HG03460 (cell line): ENCODE data around the gene SEC16A.
A peak's percentile ranks its signal among the peaks of the same experiment; 100 is the strongest.
"Not testable (repeated sequence)": the region's sequence is repeated elsewhere in the genome, so short reads cannot be mapped to it uniquely, and the experiment has no call there.

Experiments used
- ATAC-seq: cut with Tn5 transposase; IDR thresholded peaks from one replicate; pipeline ENCODE4 v1.9.1; 2021; ENCODE audit not compliant: unreplicated experiment

SEC16A gene

DNA sequence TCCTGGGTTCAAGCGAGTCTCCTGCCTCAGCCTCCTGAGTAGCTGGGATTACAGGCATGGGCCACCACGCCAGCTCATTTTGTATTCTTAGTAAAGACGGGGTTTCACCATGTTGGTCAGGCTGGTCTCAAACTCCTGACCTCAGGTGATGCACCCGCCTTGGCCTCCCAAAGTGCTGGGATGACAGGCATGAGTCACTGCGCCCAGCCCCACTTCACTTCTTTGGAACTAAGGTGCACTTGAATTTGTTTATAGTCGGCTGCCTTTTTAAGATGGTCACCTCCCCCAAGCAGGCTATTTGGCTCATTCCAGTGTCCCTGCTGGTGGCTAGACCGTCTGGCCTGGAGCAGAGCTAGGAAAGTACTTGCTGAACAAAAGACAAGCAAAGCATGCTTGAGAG lies 57.5 kb downstream of the SEC16A start:
- ATAC-seq: not testable (repeated sequence)

DNA sequence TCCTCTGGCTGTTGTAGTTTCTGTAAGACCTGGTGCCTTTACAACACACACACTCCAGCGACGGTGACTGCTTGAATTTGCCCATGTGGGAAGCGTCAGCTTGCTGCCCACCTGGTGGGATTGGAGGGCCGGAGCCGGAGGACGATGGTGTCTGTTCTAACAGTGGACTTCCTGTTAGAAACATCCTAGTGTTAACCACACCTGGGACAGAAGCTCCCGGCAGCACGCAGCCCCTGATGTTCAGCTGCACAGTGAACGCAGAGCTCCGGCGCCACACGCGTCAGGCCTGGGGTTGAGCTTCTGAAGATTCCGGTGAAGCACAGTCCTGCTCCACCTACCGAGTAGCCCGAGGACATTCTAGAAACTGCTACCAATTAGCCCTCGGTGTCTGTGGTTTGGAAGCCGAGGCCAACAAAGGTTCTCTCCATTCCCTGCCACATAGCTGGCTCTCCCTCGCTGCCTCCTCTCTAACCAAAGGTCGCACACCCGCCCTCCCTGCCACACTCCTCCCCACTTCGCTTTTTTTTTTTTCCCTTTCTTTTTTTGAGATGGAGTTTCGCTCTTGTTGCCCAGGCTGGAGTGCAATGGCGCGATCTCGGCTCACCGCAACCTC lies 58.0 kb downstream of the SEC16A start:
- no peak for ATAC-seq

DNA sequence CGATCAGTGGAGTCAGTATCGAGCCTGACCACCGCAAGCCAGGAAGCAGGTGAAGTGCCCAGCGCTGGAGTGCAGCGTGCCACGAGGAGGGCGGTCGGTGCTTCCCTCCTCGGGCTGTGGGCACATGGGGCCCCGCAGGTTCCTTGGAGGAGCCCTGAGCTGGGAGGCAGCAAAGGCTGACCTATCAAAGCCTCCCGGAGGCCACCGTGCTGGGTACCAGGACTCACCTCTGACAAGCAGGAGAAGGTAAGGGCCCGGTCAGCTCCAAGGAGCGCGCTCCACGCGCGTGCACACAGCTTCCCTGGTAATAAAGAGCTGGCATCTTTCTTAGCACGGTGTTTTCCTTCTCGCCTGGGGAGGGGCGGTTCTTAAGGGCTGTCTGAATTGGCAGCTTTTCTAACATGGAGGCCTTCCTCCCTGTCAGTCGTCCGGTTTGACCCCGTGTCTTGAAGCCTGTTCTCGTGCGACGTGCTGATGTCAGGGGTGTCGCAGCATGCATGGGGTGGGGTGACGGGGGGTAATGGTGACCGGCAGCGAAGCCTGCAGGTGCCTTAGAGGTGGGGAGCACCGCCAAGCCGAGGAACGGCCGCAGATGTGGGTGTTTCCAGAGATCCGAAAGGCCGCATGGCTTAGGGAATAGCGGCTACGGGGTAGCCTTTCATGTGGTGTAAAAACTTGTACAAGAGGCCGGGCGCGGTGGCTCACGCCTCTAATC lies 59.3 kb downstream of the SEC16A start:
- no peak for ATAC-seq

DNA sequence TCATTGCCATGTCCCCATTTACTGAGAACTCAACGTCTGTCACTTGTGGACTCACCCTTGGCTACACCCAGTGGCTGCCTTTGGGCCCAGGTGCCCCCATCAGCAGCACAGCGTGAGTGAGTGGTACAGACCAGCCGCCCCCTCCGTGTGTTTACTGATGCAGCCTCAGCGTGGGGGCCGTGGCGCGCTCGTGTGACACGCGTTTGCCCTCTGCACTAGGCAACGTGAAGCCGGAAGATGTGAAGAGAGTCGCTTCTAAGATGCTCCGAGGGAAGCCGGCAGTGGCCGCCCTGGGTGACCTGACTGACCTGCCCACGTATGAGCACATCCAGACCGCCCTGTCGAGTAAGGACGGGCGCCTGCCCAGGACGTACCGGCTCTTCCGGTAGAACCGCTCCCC lies 60.0 kb downstream of the SEC16A start:
- no peak for ATAC-seq

DNA sequence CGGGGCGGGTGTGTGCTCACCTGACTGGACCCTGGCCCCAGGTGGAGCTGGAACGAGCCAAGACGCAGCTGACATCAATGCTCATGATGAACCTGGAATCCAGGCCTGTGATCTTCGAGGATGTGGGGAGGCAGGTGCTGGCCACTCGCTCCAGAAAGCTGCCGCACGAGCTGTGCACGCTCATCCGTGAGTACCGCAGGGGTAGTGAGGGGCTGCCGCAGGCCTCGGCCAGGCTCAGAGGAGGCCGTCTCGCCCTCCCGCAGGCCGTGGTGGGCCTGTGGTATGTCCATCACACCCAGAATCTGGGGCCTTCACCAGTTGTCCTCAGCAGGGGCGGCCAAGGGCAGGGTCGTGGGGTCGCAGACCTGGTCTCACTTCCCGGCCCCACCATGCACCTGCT lies 61.0 kb downstream of the SEC16A start:
- no peak for ATAC-seq

DNA sequence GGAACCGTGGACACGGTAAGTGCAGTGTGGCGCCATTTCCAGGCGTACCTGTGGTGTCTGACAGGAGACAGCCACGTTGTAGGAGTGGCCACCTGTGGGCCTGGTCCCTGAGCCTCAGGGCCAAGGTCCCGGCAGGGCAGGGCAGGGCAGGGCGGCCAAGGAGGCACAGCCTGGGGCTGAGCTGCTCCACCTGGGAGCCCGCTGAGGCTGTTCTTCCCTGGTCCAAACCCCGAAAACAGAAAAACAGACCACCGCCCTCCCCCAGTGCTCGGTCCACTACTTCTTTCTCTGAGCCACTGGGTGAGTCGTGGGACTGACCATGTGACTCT lies 63.8 kb downstream of the SEC16A start:
- no peak for ATAC-seq

DNA sequence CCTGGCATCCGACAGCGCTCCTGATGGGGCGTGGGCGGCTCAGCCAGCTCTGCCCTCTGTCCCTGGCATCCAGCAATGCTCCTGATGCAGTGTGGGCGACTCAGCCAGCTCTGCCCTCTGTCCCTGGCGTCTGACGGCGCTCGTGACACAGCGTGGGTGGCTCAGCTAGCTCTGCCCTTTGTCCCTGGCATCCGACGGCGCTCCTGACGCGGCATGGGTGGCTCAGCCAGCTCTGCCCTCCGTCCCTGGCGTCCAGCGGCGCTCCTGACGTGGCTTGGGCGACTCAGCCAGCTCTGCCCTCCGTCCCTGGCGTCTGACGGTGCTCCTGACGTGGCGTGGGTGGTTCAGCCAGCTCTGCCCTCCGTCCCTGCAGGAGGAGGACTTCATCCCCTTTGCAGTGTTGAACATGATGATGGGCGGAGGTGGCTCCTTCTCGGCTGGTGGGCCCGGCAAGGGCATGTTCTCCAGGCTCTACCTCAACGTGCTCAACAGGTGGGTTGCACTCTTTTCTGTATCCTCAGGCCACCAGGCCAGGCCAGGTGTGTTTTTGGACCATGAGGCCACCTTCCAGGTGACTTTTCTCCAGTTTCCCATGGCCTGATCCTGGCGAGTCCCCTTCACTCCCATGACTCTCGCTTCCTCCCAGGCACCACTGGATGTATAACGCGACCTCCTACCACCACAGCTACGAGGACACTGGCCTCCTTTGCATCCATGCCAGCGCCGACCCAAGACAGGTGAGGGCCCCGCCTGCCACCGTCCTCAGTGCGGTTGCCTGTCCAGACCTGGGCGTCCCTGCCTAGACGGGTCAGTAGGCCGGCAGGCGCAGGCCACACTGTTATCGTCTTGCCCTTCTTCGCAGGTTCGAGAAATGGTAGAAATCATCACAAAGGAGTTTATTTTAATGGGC lies 64.4 kb downstream of the SEC16A start:
- ATAC-seq: no peak

DNA sequence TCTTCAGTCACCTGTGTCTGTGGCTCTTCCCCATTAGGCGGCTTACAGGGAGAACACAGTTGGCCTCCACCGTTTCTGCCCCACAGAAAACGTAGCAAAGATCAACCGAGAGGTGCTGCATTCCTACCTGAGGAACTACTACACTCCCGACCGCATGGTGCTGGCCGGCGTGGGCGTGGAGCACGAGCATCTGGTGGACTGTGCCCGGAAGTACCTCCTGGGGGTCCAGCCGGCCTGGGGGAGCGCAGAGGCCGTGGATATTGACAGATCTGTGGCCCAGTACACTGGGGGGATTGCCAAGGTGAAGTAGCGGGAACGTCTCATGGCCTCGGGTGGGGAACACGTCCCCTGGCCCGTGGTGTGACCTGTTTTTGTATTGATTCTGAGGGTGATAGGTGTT lies 65.9 kb downstream of the SEC16A start:
- no peak for ATAC-seq

DNA sequence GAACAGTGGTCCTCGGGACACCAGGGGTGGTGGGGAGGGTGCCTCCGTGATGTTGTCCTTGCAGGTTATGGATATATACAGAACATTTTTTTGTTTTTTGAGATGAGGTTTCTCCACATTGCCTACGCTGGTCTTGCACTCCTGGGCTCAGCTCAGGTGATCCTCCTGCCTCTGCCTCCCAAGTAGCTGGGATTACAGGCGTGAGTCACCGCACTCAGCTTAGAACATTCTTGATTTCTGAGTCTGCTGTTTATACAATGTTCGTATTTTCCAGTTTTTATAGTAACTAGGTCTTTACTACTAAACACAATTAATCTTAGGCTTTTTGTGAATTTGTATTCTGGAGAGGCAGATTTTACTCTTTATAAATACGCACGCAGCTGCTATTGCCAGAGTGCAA lies 66.4 kb downstream of the SEC16A start:
- no peak for ATAC-seq

DNA sequence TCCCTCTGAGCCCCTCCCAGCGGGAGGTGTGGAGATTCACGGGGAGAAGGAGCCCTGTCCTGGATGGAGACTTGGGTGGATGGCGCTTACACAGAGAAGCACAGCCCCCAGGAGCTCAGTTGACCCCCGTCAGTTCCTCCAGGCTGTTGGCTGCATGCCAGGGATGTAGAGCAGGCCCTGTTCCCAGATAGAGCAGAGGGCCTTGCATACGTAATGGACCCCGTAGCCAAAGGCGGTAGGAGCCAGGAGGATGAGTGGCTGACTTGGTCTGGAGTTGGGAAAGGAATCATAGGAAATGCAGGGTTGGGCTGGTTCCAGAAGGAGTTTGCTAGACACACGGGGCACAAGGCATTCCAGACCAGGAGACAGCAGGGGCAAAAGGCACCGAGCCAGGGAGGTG lies 69.9 kb downstream of the SEC16A start:
- ATAC-seq: no peak

DNA sequence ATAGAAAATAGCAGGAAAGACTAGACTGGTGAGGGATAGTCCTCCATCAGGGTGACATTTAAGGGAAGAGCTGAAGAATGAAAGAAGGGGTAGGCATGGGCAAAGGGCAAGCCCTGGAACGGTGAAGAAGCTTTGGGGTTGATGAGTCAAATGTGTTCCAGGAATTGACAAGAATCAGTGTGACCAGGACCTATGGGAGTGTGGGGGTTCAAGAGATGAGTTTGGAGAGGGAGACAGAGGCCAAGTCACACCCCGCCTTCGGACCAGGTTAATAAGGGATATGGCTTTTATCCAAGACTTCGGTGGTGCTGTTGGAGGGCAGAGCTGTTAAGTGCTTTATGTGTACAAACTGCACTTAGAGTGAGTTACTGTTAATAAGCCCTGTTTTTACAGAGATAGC lies 71.5 kb downstream of the SEC16A start:
- no peak for ATAC-seq

DNA sequence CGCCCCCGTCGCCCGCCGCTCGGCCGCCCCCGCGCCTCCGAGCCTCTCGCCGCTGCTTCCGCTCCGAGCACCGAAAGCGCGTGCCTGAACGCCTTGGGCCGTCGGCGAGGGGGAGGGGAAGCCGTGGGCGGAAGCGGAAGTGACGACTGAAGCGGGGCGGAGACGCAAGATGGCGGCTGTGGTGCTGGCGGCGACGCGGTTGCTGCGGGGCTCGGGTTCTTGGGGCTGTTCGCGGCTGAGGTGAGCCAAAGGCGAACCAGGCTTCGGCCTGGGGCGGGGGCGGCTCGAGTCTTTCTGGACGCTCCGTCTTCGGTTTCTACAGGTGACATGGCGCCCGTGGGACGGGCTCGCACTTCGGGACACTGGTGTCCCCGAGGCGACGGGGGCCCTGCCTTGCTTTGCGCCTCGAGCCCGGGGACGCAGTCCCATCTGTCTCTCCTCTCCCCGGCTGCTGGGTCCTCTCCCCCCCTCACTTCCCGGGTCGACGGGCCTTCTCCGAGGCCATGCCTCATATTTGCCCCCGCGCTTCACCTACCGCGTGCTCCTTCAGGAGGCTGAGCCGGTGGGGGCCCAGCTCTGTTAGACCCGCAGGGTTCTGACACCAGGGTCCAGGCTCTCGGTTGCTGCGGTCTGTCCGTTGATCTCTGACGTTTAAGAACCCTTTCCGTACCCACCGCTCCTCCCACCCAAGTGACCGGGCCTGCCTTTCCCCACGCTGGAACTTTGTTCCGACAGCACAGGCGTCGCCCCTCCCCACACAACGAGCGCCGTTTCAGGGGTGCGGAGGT lies 72.1 kb downstream of the SEC16A start, which contains the start of the genes ENTR1 and PMPCA:
Gene ENTR1 (minus strand): TSS at position 115 of the 788 bp plus-strand sequence. CDS start 217 bp downstream, outside the sequence.
Gene PMPCA (plus strand): TSS at position 159 of the 788 bp plus-strand sequence. CDS start 11 bp downstream, at position 170.
- ATAC-seq: peak; percentile 79

DNA sequence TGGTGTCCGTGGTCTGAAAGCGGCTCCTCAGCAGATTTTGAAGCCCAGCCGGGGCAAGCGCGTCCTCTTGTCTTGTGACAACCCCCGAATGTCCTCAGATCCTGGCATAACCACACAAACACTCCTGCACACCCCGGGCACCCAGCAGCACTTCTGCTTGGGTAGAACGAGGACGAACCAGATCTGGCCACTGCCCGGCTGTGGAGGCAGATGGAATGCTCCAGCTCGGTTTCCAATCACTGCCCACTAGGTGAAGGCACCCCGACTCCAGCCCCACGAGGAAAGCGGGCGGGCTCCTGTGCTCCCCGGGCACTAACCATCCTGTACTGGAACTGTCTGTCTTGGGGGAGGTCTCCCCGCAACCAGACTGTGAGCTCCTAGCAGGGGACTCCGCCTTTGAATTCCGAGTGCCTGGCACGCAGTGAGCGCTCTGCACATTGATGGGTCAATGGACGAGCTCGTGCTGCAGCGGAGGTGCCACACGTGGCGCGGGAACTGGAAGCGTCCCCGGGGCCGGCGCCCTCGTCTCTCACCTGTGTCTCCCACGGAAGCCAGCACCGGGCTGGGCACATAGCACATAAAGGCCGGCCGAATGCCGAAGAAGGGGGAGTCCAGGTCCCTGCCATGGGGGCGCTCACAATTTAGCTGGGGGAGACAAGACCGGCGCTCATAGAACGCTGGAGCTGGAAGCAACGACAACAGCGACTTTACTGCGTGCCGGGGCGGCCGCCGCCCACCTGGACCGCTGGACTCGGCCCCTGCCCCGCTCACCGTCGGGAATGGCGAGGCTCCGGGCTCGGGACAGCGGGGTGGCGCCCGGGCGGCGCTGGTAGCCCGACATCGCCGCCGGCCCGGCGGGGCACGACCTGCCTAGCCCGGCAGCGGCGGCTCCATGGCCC lies 73.0 kb downstream of the SEC16A start:
- peak; percentile 20 for ATAC-seq

DNA sequence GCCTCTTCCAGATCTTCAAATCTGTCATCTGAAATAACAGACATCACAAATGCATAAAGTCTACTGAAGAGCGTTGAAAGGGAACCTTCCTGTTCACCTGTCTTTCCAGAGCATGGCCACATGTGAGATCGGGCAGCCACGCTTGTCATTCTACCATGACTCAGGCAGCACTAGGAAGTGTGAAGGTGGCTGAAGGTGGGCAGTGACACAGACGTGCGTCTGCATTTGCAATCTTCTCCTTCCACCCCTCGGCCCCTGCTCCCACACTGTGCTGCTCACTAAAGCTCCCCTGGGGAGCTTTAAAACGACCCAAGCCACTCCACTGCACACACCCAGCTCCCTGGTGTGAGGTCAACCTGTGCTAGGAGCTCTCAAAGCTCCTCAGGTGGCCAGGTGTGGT lies 74.9 kb downstream of the SEC16A start:
- ATAC-seq: no peak

DNA sequence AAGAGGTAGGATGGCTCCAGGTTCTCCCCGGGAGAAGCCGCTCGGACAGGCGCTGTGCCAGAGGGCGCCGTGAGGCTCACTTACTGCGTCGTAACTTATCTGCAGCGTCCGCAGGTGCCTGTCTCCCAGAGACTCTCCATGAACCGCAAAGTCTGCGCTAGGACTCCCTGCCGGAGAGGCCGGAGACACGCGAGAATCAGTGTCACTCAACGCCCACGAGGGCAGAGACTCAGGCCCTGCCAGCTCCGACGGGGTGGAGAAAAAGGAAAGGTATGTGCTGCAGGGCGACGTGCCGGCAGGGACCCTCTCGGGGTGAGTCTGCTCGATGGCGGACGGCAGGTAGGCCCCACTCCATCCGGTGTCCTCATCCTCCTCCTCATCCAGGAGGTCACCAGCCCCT lies 75.8 kb downstream of the SEC16A start:
- ATAC-seq: not testable (repeated sequence)

DNA sequence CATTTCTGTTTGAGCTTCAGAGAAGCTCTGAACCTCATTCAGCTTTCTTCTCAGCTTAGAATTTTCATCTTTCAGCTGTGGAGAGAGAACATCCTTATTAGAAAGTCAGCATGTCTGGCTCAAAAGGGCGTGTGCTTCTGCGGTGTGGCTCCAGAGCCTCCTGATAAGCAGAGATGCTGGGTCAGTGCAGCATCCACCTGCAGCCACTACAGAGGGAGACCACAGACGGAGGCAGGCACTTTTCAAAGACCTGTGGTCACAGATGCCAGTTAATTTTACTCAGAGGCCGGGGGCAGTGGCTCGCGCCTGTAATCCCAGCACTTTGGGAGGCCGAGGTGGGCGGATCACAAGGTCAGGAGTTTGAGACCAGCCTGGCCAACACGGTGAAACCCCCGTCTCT lies 76.9 kb downstream of the SEC16A start:
- ATAC-seq: not testable (repeated sequence)

DNA sequence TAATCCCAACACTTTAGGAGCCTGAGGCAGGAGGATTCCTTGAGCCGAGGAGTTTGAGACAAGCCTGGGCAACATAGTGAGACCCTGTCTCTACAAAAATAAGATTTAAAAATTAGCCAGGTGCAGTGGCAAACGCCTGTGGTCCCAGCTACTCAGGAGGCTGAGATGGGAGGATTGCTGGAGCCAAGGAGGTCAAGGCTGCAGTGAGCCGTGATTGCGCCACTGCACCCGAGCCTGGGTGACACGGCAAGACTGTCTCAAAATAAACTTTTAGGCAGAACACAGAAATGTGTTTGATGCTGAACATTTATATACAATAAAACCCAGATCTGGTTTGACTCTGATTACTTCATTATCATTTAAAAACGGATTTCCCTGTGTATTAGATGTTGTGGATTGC lies 77.4 kb downstream of the SEC16A start:
- no peak for ATAC-seq

DNA sequence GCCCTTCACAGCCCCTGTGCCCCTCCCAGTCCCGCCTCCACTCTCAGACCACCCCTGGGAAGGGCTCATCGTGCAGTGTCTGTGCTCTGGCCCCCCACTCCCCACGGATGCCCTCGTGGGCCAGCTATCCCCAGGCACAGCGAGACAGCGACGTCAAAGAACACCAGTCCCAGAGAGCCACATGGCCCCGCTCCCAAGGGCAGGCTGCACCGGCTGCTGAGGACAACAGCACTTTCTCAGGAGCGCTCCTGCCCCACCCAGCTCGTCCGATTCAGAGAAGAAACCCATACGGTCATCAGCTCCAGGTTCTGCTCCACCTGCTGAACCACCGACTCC lies 78.1 kb downstream of the SEC16A start:
- ATAC-seq: no peak

DNA sequence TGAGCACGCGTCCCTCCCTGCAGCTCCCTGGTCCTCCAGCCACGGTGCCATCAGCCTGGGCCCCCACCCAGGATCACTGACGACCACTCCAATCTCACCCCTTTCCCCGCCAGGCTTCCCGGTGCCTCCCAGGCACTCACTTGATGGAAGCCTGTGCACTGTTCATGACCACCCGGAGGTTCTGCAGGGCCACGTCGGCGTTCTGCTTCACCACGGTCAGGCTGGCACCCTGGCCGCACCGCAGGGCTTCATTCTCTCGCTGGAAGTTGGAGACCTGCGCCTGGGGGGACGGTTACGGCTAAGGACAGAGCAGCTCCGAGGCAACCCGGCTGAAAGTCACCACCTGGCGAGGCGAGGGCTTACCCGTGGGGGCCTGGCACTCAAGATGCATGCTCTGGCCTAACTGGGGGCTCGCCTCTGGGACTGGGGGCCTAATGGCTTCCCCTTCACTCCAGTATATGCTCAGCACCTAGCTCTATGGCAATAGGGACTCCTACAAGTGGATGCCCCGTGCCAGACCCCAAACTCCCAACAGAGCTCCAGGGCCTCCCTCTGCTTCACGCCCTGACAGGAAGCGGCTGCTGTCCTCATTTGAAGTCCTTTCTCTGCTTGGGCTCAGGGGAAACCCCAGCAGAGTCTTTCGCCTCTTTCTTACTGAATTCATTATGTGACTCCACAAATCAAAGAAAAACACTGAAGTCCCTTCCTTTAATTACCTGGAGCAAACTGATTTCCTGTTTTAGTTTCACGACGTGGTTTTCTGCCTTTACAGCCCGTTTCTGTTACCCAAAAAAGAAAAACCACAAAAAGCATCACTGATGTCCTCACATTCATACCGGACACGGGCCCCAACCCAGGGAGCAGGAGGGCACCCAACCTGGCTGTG lies 78.7 kb downstream of the SEC16A start:
- no peak for ATAC-seq
